BLaER1 (cell line): ENCODE results near the gene OLFM1.

ENCODE experiments used
- H3K27ac ChIP-seq: shearing (Covaris generic); formaldehyde crosslinking; 2 replicates; pipeline ENCODE4 v1.8.1; 2022
- H3K27me3 ChIP-seq: shearing (Covaris generic); formaldehyde crosslinking; 2 replicates; pipeline ENCODE4 v1.8.1; 2022
- H3K36me3 ChIP-seq: shearing (Covaris generic); formaldehyde crosslinking; 2 replicates; pipeline ENCODE4 v1.8.1; 2022
- H3K4me1 ChIP-seq: shearing (Covaris generic); formaldehyde crosslinking; 2 replicates; pipeline ENCODE4 v1.8.1; 2022
- H3K4me2 ChIP-seq: shearing (Covaris generic); formaldehyde crosslinking; 2 replicates; pipeline ENCODE4 v1.8.1; 2022
- H3K4me3 ChIP-seq: shearing (Covaris generic); formaldehyde crosslinking; 2 replicates; pipeline ENCODE4 v1.8.1; 2022
- H3K9ac ChIP-seq: shearing (Covaris generic); formaldehyde crosslinking; 2 replicates; pipeline ENCODE4 v1.8.1; 2022
- H3K9me3 ChIP-seq: shearing (Covaris generic); formaldehyde crosslinking; 2 replicates; pipeline ENCODE4 v1.8.1; 2022
- H4K20me1 ChIP-seq: shearing (Covaris generic); formaldehyde crosslinking; 2 replicates; pipeline ENCODE4 v1.8.1; 2022
- Cebpa-rat ChIP-seq: shearing (Covaris generic); IDR thresholded peaks from 2 replicates; pipeline ENCODE4 v1.8.1; 2022

OLFM1 gene

DNA sequence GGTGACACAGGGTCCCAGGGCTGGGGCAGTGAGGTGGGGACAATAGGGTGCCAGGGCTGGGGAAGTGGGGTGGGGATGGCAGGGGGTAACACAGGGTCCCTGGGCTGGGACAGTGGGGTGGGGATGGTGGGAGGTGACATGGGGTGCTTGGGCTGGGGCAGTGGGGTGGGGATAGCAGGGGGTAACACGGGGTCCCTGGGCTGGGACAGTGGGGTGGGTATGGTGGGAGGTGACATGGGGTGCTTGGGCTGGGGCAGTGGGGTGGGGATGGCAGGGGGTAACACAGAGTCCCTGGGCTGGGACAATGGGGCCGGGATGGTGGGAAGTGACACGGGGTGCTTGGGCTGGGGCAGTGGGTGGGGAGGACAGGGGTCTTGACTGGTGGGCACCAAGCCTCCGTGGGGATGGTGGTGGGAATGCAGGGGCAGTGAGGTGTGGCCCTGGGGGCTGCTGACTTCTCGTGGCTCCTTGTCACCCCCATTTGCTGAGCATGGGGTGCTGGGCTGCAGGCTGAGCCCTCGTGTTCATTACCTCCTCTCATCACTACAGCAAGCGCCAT lies 41.7 kb downstream of the OLFM1 start:
- no peaks in the 10 kb centered on the region for H3K36me3 ChIP-seq
- TF ChIP-seq Cebpa-rat, result no peak
- no peak overlapping the region for H3K4me2 ChIP-seq
- no peak overlapping the region for H3K27ac ChIP-seq
- H3K4me3 ChIP-seq, result no peak overlapping the region
- H3K27me3 ChIP-seq, result no peaks in the 10 kb centered on the region
- peaks cover 10% of the 10 kb centered on the region for H3K4me1 ChIP-seq
- H3K9me3 ChIP-seq, result peaks cover 18% of the 10 kb centered on the region
- H4K20me1 ChIP-seq, result no peaks in the 10 kb centered on the region
- no peak overlapping the region for H3K9ac ChIP-seq

DNA sequence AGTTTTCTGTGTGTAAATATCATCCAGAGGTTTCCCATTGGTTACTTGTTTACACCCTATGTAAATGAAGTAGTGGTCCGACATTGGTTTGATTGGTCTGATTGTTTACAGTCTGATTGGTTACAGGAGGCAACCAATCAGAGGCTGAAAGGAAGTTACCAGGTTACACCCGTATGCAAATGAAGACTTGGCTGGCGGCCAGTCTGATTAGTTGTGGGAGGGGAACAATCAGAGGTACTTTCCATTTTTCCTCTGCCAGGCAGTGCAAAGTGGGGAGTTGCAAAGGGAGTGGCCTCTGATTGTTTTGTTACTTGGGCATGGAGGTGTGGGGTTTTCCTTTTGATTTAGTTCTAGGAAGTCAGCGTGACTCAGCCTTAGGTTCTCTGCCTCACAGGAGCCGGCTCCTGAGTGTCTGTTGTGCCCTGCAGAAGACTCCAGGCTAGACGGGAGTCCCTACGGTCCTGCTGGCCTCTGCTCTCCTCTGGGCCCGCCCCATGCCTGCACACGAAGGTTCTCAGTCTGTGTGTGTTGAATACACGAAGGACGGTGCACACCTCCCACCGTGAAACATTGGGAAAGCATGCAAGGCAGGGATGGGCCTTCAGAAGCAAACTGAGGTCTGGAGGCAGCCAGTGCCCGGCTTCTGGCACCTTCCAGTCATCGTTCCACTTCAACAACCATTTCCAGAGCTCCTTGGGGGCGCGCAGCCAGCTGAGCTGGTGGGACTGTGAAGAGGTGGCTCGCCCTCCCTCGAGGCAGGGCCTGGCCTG lies 42.9 kb downstream of the OLFM1 start:
- peaks cover 18% of the 10 kb centered on the region for H3K9me3 ChIP-seq
- no peak overlapping the region for H3K4me2 ChIP-seq
- no peaks in the 10 kb centered on the region for H3K27me3 ChIP-seq
- no peak overlapping the region for H3K27ac ChIP-seq
- no peak overlapping the region for H3K4me3 ChIP-seq
- TF ChIP-seq Cebpa-rat, result no peak
- H4K20me1 ChIP-seq, result no peaks in the 10 kb centered on the region
- peaks cover 22% of the 10 kb centered on the region for H3K4me1 ChIP-seq
- no peaks in the 10 kb centered on the region for H3K36me3 ChIP-seq
- no peak overlapping the region for H3K9ac ChIP-seq

DNA sequence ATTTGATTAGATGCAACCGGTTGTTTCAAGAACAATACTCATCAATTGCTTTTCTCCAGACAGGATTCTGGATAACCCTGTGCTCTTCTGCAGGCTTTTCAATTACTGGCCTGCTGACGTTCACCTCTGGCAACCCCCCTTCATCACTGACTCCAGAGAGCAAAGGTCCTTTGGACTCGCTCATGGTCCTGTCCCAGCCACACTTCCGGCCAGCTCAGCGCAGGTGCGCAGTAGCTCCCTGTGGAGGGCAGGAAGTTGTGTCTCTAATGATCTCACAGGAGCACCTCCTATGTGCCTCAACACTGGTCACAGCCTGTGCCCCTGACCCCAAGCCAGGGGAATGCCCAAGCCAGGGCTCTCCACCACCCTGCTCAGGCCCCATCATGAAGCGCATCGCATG lies 44.0 kb downstream of the OLFM1 start:
- Histone ChIP-seq H3K4me1 (peaks cover 30% of the 10 kb centered on the region), H3K9ac (no peak overlapping the region)

DNA sequence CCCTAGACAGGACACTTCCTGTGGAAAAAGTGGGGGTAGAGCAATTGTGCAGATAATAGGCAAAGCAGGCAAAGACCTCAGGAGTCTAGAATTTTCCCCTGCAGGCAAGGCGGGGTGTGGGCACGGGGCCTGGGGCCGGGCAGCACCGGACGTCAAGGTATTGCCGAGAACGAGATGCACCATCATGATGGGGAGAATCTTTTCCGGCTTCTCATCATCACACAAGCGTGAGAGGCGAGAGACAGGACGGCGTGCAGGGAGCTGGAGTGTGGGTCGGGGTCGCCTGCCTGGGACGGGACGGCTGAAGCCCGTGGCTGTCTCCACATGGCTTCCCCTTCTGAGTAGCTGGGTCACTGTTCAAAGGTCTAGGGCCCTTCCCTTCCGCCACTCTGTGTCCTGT lies 44.5 kb downstream of the OLFM1 start:
- Histone ChIP-seq H4K20me1 (no peaks in the 10 kb centered on the region), H3K4me1 (peaks cover 32% of the 10 kb centered on the region), H3K9me3 (peaks cover 18% of the 10 kb centered on the region), H3K9ac (no peak overlapping the region), H3K36me3 (no peaks in the 10 kb centered on the region), H3K4me3 (no peak overlapping the region), H3K4me2 (no peak overlapping the region), H3K27ac (no peak overlapping the region), H3K27me3 (no peaks in the 10 kb centered on the region)
- no peak for TF ChIP-seq Cebpa-rat

More for the DNA sequence above, 44.0 kb downstream of the OLFM1 start:
- H3K4me2 ChIP-seq, result no peak overlapping the region
- no peak overlapping the region for H3K4me3 ChIP-seq
- peaks cover 18% of the 10 kb centered on the region for H3K9me3 ChIP-seq
- no peak overlapping the region for H3K27ac ChIP-seq
- H4K20me1 ChIP-seq, result no peaks in the 10 kb centered on the region
- no peak for TF ChIP-seq Cebpa-rat
- H3K27me3 ChIP-seq, result no peaks in the 10 kb centered on the region
- no peaks in the 10 kb centered on the region for H3K36me3 ChIP-seq

DNA sequence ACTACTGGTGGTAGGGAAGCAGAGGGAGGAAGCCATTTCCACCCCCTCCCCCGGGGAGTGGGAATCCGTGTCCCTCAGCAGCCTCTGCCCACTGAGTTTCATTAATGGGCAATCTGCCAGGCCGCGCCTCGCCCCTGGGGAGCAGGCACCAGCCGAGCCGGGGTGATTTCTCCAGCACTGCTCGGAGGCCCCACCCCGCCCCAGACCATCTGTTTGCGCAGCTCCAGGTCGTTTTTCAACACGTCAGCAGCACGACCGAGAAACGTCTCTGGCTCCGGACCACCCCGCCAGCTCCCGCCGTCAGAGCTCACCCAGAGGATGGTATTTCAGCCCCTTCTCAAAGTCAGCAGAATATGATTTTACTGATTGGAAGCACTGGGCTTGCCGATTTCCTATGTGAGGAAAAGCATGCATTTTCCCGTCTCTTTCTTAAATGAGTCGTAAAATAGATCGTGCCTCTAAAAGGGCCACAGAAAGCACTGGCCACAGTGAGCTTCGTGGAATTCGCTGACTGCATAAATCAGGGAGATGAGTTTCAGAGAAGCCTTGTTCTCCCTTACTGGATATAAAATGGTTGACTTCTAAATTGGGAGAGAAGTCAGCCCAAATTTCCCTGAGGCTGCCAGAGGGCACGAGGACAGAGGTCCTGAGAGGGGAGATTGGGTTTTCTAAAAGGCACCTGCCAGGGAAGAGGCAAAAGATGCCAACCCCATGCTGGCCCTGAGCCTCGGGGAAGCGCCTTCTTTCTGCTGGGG lies 47.0 kb downstream of the OLFM1 start:
- H3K9ac ChIP-seq, result no peak overlapping the region
- H4K20me1 ChIP-seq, result no peaks in the 10 kb centered on the region
- H3K9me3 ChIP-seq, result peaks cover 34% of the 10 kb centered on the region
- peak overlapping the region; percentile 41 for H3K4me2 ChIP-seq
- TF ChIP-seq Cebpa-rat, result no peak
- no peak overlapping the region for H3K4me3 ChIP-seq
- H3K36me3 ChIP-seq, result peaks cover 6% of the 10 kb centered on the region; the same call in 1 of the 2 replicates
- no peaks in the 10 kb centered on the region for H3K27me3 ChIP-seq
- no peak overlapping the region for H3K27ac ChIP-seq
- peaks cover 45% of the 10 kb centered on the region for H3K4me1 ChIP-seq

DNA sequence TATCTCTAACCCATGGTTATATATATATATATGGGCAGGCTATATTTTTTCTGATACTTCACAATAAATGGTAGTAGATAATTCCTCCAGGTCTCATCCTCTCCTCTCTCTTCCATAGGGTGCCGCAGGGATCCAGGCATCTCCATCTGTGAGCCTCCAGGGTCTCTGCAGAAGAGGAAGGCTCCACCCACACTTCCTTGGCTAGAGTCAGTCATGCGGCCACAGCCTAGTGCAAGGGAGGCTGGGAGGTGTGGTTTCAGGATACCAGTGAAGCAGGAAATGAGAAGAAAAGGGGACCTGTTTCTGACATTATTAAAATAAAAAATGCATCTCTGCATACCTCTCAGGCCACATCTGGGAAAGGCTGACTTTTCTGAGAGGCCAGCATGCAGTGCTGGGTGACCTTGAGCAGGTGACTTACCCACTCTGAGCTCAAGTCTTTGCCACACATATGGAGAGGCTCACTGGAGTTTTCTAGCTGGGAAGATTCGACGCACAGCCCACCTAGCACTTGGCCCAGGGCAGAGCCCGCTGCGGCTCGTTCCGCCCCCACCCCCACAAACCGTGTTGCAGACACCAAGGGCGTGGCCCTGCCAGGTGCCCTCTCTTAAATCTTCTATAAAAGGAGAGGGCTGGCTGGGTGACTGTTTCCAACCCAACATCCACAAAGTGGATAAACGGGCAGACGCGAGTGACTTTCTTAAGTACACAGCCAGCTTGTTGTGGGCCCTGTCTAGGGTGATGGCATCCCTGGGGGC lies 47.9 kb downstream of the OLFM1 start:
- no peak for TF ChIP-seq Cebpa-rat
- H3K4me2 ChIP-seq, result peak overlapping the region; percentile 42
- no peak overlapping the region for H3K27ac ChIP-seq
- H3K36me3 ChIP-seq, result peaks cover 6% of the 10 kb centered on the region; the same call in 1 of the 2 replicates
- H3K4me1 ChIP-seq, result peaks cover 45% of the 10 kb centered on the region
- H3K4me3 ChIP-seq, result no peak overlapping the region
- no peaks in the 10 kb centered on the region for H3K27me3 ChIP-seq
- H3K9me3 ChIP-seq, result peaks cover 33% of the 10 kb centered on the region
- no peak overlapping the region for H3K9ac ChIP-seq
- H4K20me1 ChIP-seq, result no peaks in the 10 kb centered on the region

DNA sequence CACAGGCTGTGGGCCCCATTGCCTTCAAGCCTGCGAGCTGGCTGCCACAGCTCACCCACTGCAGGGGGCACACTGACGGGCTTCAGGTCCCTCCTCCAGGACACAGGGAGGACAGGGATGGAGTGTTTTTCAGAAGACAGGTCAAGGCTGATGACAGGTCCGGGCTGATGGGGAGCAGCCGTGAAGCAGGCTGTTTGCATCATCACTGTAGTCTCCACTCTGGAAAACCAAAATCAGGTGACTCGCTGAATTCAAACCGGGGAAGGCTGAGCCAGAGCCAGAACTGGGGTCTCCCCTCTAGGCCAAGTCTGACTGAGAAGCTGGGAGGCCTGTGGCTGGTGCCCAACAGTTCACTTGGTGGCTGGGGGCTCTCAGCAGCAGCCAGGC lies 48.5 kb downstream of the OLFM1 start:
- H3K4me1 ChIP-seq, result peaks cover 45% of the 10 kb centered on the region
- H3K36me3 ChIP-seq, result peaks cover 6% of the 10 kb centered on the region; the same call in 1 of the 2 replicates
- no peak for TF ChIP-seq Cebpa-rat
- no peak overlapping the region for H3K27ac ChIP-seq
- no peak overlapping the region for H3K4me3 ChIP-seq
- no peaks in the 10 kb centered on the region for H3K27me3 ChIP-seq
- H3K9me3 ChIP-seq, result peaks cover 31% of the 10 kb centered on the region
- no peak overlapping the region for H3K9ac ChIP-seq
- H3K4me2 ChIP-seq, result peak overlapping the region; percentile 42
- H4K20me1 ChIP-seq, result no peaks in the 10 kb centered on the region

DNA sequence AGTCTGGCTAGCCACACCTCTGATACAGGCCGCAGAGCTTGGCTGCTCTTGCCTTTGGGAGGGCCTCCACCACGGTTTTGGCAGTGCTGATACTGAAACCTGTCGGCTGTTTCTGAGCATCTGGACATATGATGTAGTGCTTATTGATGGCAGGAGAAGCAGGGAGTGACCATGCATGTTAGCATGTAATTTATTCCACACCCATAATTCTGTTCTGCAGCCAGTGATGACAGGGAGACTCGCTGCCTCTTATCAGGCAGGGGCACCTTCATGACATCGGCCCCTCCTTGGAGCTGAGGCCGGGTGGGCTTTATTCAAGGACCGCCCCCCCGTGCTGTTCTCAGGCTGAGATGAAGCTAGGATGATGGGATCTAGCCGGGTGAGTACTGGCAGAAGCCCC lies 49.0 kb downstream of the OLFM1 start:
- Histone ChIP-seq H3K9me3 (peaks cover 29% of the 10 kb centered on the region), H3K4me2 (no peak overlapping the region), H3K4me1 (peaks cover 45% of the 10 kb centered on the region), H3K27ac (no peak overlapping the region), H3K36me3 (peaks cover 6% of the 10 kb centered on the region; the same call in 1 of the 2 replicates), H3K4me3 (no peak overlapping the region), H3K9ac (no peak overlapping the region), H4K20me1 (no peaks in the 10 kb centered on the region), H3K27me3 (no peaks in the 10 kb centered on the region)
- TF ChIP-seq Cebpa-rat, result no peak

DNA sequence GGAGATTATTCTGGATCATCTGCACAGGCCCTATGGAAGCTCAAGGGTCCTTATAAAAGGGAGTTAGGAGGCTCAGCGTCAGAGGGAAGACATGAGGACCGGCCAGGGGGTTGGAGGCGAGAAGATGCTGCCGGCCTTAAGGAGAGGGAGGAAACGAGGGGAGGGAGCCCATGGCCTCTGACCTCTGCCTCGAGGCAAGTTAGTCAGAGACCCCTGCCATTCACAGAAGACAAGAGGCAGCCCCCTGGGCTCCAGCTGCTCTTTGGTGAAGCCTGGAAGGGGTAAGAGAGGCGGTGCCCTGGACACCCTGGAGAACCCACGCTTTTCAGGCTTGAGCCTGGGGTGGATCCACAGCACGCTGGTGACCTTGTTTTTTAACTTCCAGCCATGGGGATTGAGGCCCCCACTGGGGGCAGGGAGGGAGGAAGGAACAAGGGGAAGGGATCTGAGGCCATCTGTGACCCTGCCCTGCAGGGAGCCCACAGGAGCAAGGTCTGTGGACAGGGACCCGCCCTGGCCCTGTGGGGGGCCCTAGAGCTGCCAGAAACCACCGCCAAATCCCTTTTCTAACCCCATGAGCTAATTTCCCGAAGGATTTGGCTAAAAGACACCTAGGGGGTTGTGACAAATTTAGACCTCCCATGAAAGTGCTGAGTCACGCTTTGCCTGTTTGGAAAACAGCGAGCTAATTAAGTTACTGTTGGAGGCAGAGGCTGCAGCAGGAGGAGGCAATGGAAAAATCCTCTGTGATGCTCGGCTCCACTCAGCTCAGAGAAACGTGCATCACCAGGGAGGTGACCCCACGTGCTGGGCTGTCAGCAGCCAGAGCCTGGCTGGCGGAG lies 49.7 kb downstream of the OLFM1 start:
- peaks cover 45% of the 10 kb centered on the region for H3K4me1 ChIP-seq
- peaks cover 6% of the 10 kb centered on the region; the same call in 1 of the 2 replicates for H3K36me3 ChIP-seq
- no peak overlapping the region for H3K4me3 ChIP-seq
- no peaks in the 10 kb centered on the region for H4K20me1 ChIP-seq
- no peak for TF ChIP-seq Cebpa-rat
- no peak overlapping the region for H3K9ac ChIP-seq
- peak overlapping the region; percentile 39; the same call in 1 of the 2 replicates for H3K27ac ChIP-seq
- H3K4me2 ChIP-seq, result peak overlapping the region; percentile 43
- no peaks in the 10 kb centered on the region for H3K27me3 ChIP-seq
- H3K9me3 ChIP-seq, result peaks cover 29% of the 10 kb centered on the region
